Measurements from ENCODE around the gene HOOK1.

The HOOK1 gene

DNA sequence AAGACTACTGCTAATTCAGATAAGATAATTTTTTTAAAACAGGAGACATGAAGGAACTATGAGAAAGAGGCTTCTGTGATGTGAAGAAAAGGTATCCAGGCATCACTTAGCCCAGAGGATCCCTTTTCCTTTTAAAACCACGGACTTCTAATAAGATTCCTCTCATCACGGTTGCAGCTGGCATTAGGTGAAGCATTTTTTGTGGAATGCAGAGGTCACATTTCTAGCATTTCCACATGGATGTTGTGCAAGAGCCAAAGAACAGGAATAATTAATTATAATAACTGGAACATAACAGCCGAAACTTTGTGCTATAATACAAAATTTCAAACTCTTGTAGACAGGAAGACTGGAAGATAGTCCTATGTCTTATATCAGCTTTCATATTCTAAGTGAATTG lies 84.2 kb downstream of the HOOK1 start:
- Histone ChIP-seq H3K4me1 (ENCODE audit: control insufficient read depth in 1 of 2, insufficient read depth in 1 of 2, low read depth in 1 of 2, low read length in 1 of 2) (no peaks in the 10 kb centered on the region), H3K9me3 (no peaks in the 10 kb centered on the region), H3K36me3 (no peaks in the 10 kb centered on the region), H3K27ac (no peak overlapping the region), H3K27me3 (no peaks in the 10 kb centered on the region), H3K4me3 (ENCODE audit: low read depth in 1 of 2, low read length in 1 of 2) (no peak overlapping the region)
- TF ChIP-seq, protein P1, sequence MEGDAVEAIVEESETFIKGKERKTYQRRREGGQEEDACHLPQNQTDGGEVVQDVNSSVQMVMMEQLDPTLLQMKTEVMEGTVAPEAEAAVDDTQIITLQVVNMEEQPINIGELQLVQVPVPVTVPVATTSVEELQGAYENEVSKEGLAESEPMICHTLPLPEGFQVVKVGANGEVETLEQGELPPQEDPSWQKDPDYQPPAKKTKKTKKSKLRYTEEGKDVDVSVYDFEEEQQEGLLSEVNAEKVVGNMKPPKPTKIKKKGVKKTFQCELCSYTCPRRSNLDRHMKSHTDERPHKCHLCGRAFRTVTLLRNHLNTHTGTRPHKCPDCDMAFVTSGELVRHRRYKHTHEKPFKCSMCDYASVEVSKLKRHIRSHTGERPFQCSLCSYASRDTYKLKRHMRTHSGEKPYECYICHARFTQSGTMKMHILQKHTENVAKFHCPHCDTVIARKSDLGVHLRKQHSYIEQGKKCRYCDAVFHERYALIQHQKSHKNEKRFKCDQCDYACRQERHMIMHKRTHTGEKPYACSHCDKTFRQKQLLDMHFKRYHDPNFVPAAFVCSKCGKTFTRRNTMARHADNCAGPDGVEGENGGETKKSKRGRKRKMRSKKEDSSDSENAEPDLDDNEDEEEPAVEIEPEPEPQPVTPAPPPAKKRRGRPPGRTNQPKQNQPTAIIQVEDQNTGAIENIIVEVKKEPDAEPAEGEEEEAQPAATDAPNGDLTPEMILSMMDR (IDR thresholded peaks at IDR 0.05): no peak

DNA sequence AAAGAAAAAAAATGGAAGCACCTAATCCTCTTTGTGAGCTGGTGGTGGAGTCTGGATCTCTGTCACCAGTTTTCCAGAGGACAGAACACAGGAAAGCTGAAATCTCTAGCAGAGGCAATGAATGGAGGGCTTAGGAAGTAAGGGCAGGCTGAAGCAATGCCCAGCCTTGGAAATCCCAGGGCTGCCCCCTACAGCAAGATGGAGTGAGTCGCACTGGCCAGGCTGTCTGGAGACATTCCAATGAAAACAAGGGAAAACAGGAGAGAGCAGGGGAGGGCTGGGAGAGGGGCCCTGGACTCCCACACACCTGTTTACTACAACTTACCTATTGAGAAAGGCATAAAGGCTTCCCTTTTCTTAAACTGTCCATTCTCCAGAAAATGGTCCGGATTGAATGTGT lies 85.9 kb downstream of the HOOK1 start:
- TF ChIP-seq, protein P1 (IDR thresholded peaks at IDR 0.05): no peak
- H3K27ac ChIP-seq: no peak overlapping the region
- H3K9me3 ChIP-seq: no peaks in the 10 kb centered on the region
- H3K4me1 ChIP-seq (ENCODE audit: control insufficient read depth in 1 of 2, insufficient read depth in 1 of 2, low read depth in 1 of 2, low read length in 1 of 2): no peaks in the 10 kb centered on the region
- H3K4me3 ChIP-seq (ENCODE audit: low read depth in 1 of 2, low read length in 1 of 2): no peak overlapping the region
- H3K36me3 ChIP-seq: no peaks in the 10 kb centered on the region
- H3K27me3 ChIP-seq: no peaks in the 10 kb centered on the region

GRCh38 chr1:59901770-59902388 lies 87.1 kb downstream of the HOOK1 start:
- Histone ChIP-seq H3K9me3 (no peaks in the 10 kb centered on the region), H3K36me3 (no peaks in the 10 kb centered on the region), H3K27ac (no peak overlapping the region), H3K27me3 (no peaks in the 10 kb centered on the region), H3K4me1 (ENCODE audit: control insufficient read depth in 1 of 2, insufficient read depth in 1 of 2, low read depth in 1 of 2, low read length in 1 of 2) (no peaks in the 10 kb centered on the region), H3K4me3 (ENCODE audit: low read depth in 1 of 2, low read length in 1 of 2) (no peak overlapping the region)
- TF ChIP-seq, protein P1 (IDR thresholded peaks at IDR 0.05): no peak

GRCh38 chr1:59903141-59903754 lies 88.5 kb downstream of the HOOK1 start:
- Histone ChIP-seq H3K27me3 (no peaks in the 10 kb centered on the region), H3K27ac (no peak overlapping the region), H3K36me3 (no peaks in the 10 kb centered on the region), H3K9me3 (no peaks in the 10 kb centered on the region), H3K4me1 (ENCODE audit: control insufficient read depth in 1 of 2, insufficient read depth in 1 of 2, low read depth in 1 of 2, low read length in 1 of 2) (no peaks in the 10 kb centered on the region), H3K4me3 (ENCODE audit: low read depth in 1 of 2, low read length in 1 of 2) (no peak overlapping the region)
- TF ChIP-seq, protein P1 (IDR thresholded peaks at IDR 0.05): no peak

GRCh38 chr1:59906931-59907330 lies 92.2 kb downstream of the HOOK1 start:
- no peak overlapping the region for H3K4me3 ChIP-seq (ENCODE audit: low read depth in 1 of 2, low read length in 1 of 2)
- no peaks in the 10 kb centered on the region for H3K9me3 ChIP-seq
- no peaks in the 10 kb centered on the region for H3K4me1 ChIP-seq (ENCODE audit: control insufficient read depth in 1 of 2, insufficient read depth in 1 of 2, low read depth in 1 of 2, low read length in 1 of 2)
- TF ChIP-seq, protein P1 (IDR thresholded peaks at IDR 0.05): no peak
- H3K27me3 ChIP-seq: no peaks in the 10 kb centered on the region
- H3K36me3 ChIP-seq: no peaks in the 10 kb centered on the region
- no peak overlapping the region for H3K27ac ChIP-seq

Measured in neutrophil (primary cell).